Measurements from ENCODE around the gene NDUFAF4. TPM values are rescaled to one million over a fixed set of nuclear protein-coding genes. Genes with fewer than 3 reads are reported as not detected.

The NDUFAF4 gene
- total RNA-seq, 2 experiments from 2014 or later, result 98.4 to 98.9 TPM

DNA sequence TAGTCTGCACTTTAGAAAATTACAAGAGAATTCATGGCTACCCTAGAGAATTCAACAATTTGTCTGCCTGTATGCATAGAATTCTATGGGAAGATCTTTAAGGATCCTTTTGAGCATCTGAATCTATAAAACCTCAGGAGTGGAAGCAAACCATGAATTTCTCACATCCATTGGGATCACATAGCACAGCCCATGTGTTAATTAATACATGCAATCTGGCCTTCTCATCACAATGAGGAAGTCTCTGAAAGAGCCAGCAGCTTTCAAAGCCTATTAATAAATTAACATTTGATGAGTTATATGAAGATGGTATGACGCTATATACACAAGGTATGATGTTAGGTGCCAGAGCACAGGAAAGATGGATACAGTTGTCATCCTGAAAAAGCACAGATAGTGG is 24.7 kb downstream of the NDUFAF4 start:
- Mint-ChIP-seq H3K27me3 (peaks cover 9% of the 10 kb centered on the region), H3K27ac (no peak overlapping the region), H3K4me1 (no peaks in the 10 kb centered on the region), H3K36me3 (no peaks in the 10 kb centered on the region), H3K9me3 (no peaks in the 10 kb centered on the region), H3K4me3 (no peak overlapping the region)
- no peak for DNase-seq

DNA sequence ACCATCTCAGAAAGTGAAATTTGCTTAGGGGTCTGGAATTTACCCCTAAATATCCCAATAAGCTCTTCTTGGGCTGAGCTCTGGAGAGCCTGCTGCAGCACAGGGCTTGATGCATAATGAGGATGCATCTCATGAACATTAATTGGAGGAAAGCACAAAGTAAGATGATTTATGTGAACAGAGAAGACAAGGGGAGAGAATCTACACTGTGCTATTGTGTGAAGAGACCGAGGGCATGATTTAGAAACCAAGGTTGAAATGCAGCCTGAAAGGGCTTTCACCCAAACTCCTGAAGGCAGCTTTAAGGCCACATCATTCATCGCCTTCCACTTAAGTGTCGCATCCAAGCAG is 32.7 kb downstream of the NDUFAF4 start:
- H3K27me3 Mint-ChIP-seq, result peaks cover 20% of the 10 kb centered on the region
- no peaks in the 10 kb centered on the region for H3K36me3 Mint-ChIP-seq
- no peak for DNase-seq
- no peak overlapping the region for H3K27ac Mint-ChIP-seq
- no peaks in the 10 kb centered on the region for H3K4me1 Mint-ChIP-seq
- H3K9me3 Mint-ChIP-seq, result peaks cover 4% of the 10 kb centered on the region
- H3K4me3 Mint-ChIP-seq, result no peak overlapping the region

DNA sequence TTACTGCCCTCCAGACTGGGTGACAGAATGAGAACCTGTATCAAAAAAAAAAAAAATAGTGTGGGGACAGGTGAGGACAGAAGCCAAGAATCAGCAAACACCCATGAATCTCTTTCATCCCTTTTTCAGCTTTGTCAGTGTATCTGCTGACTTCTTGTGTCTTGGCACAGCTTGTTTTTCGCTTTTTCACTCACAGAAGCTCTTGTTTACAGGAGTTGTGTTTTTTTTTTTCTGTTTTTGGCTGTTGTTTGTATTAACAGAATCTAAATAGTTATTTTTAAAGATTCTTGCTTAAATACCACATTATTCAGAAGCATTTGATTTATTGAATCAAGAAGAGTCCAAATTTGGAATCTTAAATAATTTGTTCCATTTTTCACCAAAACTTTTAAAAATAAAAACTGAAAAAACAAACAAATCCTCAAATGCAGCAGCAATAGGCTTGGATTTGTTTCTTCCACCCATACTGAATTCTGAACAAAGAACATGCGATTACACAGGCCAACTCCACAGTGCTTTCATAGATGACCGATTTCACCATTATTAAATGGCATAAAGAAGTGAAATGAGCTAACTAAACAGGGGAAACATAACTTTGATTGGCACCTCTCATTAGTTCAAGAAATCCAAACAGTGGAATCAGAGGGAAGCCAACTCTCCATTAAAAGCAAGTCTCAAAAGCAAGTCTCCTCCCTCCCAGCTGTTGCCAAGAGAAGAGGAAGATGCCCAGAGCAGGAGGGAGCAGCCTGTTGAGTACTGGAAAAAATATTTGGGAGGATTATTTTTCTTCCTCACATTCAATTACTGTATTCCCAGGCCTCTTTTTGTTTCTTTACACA is 33.3 kb downstream of the NDUFAF4 start:
- Mint-ChIP-seq H3K4me1 (no peaks in the 10 kb centered on the region), H3K27ac (no peak overlapping the region), H3K4me3 (no peak overlapping the region), H3K36me3 (no peaks in the 10 kb centered on the region), H3K27me3 (peaks cover 22% of the 10 kb centered on the region), H3K9me3 (peaks cover 4% of the 10 kb centered on the region)
- no peak for DNase-seq

DNA sequence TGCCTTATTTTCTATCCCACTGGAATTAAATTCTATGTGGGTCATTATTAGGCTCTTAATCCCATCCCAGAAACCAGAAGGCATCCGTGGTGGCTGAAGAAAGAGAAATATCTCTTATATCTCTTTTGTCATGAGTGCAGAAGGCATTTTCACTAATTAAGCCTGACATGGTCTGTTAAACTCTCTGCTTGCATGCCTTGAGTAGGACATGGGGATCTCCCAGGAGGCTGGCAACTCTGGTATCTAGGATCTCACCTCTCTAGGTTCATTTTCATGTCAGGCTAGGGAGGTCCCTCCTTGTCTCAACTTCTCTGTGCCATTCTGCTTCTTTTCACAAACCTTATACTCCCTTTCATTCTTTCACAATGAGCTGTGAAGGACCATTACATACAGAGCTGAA is 35.1 kb downstream of the NDUFAF4 start:
- DNase-seq, result no peak
- no peaks in the 10 kb centered on the region for H3K4me1 Mint-ChIP-seq
- H3K36me3 Mint-ChIP-seq, result no peaks in the 10 kb centered on the region
- no peak overlapping the region for H3K4me3 Mint-ChIP-seq
- peaks cover 15% of the 10 kb centered on the region for H3K27me3 Mint-ChIP-seq
- H3K27ac Mint-ChIP-seq, result no peak overlapping the region
- H3K9me3 Mint-ChIP-seq, result peaks cover 5% of the 10 kb centered on the region

DNA sequence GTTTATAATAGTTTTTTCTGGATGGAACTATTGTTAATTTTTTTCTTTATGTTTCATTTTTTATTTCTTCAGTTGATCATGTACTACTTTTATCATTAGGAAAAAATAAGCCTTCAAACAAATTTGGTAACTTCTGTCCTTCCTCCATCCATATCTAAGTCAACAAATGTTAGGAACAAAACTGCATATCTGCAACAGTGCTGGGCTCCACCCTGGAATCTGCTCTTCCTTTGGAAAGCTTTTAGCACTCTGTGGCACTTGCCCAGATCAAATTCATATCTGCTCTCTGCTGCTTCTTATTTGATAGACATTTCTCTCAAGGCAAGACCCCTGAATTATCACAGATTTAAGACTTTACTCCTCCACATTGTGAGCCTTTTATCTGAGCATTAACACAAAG is 36.1 kb downstream of the NDUFAF4 start:
- Mint-ChIP-seq H3K4me3 (no peak overlapping the region), H3K9me3 (peaks cover 5% of the 10 kb centered on the region), H3K36me3 (no peaks in the 10 kb centered on the region), H3K27me3 (peaks cover 19% of the 10 kb centered on the region), H3K27ac (no peak overlapping the region), H3K4me1 (no peaks in the 10 kb centered on the region)
- no peak for DNase-seq

DNA sequence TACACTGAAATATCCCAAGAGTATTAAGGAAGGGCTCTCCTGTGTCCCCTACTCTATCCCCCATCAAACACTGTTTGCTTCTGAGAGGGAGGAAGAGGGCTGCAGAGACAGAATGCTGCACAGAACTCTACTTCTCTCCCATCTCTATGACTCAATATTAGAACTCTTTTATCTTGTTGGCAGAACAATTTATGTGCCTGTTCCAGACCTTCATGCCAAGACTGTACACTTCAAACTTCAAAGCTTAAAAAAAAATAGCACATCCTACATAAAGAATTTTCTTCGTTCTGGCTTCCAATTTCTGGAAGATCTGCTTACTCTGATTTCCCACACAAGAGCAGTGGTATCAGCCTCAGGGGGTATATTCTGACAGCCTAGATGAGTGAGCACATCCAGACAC is 40.8 kb downstream of the NDUFAF4 start:
- Mint-ChIP-seq H3K9me3 (peaks cover 6% of the 10 kb centered on the region), H3K4me3 (no peak overlapping the region), H3K4me1 (no peaks in the 10 kb centered on the region), H3K27me3 (peaks cover 12% of the 10 kb centered on the region), H3K27ac (no peak overlapping the region), H3K36me3 (no peaks in the 10 kb centered on the region)
- no peak for DNase-seq

DNA sequence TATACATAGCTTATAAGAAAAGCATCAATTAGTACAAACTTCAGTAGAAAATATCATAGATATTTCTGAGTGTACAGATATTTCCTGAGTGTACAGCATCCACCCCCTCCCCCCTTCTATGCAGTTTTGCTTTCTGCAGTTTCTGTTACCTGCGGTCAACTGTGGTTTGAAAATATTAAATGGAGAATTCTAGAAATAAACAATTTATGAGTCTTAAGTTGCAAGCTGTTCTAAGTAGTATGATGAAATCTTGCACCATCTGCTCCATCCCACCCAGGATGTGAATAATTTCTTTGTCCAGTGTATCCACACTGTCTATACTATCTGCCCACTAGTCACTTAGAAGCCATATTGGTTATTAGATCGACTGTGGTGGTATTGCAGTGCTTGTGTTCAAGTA is 44.6 kb downstream of the NDUFAF4 start:
- Mint-ChIP-seq H3K4me1 (no peaks in the 10 kb centered on the region), H3K4me3 (no peak overlapping the region), H3K9me3 (peaks cover 3% of the 10 kb centered on the region)

DNA sequence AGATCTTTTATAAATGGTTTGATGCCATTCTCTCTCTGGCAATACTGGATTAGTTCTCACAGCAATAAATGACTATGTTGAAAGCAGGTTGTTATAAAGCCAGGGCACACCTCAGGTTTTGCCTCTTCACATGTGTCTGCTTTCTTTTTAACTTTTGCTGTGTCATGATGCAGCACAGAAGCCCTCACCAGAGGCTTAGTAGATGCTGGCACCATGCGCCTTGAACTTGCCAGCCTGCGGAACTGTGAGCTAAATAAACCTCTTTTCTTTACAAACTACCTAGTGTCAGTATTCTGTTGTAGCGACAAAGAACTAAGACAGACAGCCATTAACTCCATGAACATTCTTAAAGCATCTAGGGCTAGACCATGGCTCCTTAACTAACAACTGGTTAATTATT is 45.1 kb downstream of the NDUFAF4 start:
- Mint-ChIP-seq H3K9me3 (peaks cover 3% of the 10 kb centered on the region), H3K4me3 (no peak overlapping the region), H3K27me3 (peaks cover 5% of the 10 kb centered on the region), H3K36me3 (no peaks in the 10 kb centered on the region), H3K27ac (no peak overlapping the region), H3K4me1 (no peaks in the 10 kb centered on the region)
- no peak for DNase-seq

More for the DNA sequence above, 44.6 kb downstream of the NDUFAF4 start:
- no peaks in the 10 kb centered on the region for H3K36me3 Mint-ChIP-seq
- H3K27ac Mint-ChIP-seq, result no peak overlapping the region
- no peak for DNase-seq
- peaks cover 5% of the 10 kb centered on the region for H3K27me3 Mint-ChIP-seq

DNA sequence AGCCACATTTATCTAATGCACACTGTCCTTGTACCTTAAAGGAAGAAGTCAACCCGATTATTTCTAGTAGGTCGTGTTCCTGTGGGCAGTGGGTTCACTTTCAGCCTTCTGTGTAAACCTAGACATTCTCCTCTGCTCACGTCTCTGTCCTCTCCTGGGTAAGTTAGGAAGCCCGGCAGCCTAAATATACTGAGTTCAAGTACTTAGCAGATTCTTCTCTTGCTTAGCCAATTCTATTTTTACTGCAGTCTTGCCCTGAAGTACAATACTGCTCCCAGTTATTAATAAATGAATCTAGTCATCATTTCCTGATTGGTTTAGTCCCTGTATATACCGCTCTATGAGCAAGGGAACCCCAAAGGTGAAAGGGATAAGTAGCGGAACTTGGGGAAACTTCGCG is 45.8 kb downstream of the NDUFAF4 start:
- Mint-ChIP-seq H3K4me3 (no peak overlapping the region), H3K9me3 (peaks cover 3% of the 10 kb centered on the region), H3K27ac (no peak overlapping the region), H3K36me3 (no peaks in the 10 kb centered on the region), H3K27me3 (peaks cover 8% of the 10 kb centered on the region), H3K4me1 (no peaks in the 10 kb centered on the region)
- DNase-seq, result no peak

DNA sequence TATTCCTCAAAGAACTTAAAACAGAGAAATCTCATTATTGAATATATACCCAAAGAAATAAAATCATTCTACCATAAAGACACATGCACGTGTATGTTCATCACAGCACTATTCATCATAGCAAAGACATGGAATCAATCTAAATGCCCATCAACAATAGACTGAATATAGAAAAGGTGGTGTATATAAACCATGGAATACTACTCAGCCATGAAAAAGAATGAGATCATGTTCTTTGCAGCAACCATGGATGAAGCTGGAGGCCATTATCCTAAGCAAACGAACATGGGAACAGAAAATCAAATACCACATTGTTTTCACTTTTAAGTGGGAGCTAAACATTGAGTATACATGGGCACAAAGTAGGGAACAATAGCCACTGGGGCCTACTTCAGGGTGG is 48.1 kb downstream of the NDUFAF4 start:
- Mint-ChIP-seq H3K4me1 (no peaks in the 10 kb centered on the region), H3K9me3 (peaks cover 11% of the 10 kb centered on the region), H3K27me3 (peaks cover 12% of the 10 kb centered on the region), H3K27ac (no peak overlapping the region), H3K4me3 (no peak overlapping the region), H3K36me3 (no peaks in the 10 kb centered on the region)
- no peak for DNase-seq

DNA sequence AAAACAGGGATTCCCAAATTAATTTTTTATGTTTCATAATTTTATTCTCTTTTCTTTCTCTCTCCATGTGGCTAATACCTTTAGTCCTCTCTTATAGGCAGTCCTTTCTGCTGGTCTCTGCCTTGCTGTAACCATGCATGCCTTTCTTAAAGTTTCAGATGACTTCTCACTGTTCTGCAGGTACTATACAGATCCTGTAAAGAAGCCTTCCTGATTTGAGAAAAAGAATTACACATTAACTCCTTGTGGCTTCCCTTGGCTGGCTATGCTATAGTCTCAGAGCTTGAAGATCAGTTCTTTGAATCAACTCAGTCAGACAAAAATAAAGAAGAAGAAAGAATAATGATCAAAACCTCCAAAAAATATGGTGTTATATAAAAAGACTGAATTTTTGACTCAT is 53.2 kb downstream of the NDUFAF4 start:
- Mint-ChIP-seq H3K4me1 (no peaks in the 10 kb centered on the region), H3K4me3 (no peak overlapping the region), H3K9me3 (peaks cover 11% of the 10 kb centered on the region), H3K27ac (no peak overlapping the region), H3K27me3 (peaks cover 15% of the 10 kb centered on the region), H3K36me3 (no peaks in the 10 kb centered on the region)
- DNase-seq, result no peak

DNA sequence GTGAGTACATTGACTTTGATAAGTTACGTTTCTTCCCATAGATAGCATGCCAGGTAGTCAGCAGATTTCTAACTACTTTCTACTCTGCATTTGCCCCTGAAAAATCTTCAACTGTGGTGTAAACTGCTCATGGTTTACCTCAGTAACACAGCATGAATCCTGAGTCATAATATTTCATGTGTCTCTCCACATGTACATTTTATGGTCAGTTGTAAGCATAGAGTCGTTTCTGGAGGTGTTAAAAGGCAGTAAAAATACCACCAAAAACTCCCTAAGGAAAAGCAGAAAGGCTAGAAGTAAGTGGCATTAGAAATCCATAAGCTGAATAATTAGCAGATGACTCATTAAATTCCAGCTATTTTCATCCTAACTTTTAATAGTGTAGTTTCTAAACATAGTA is 56.3 kb downstream of the NDUFAF4 start:
- H3K27me3 Mint-ChIP-seq, result peaks cover 31% of the 10 kb centered on the region
- peaks cover 6% of the 10 kb centered on the region for H3K4me1 Mint-ChIP-seq
- H3K27ac Mint-ChIP-seq, result no peak overlapping the region
- no peak for DNase-seq
- no peak overlapping the region for H3K4me3 Mint-ChIP-seq
- H3K9me3 Mint-ChIP-seq, result peaks cover 8% of the 10 kb centered on the region
- H3K36me3 Mint-ChIP-seq, result no peaks in the 10 kb centered on the region

Other genes with a start within 250 kb of the NDUFAF4 start
- gene GPR63, start 60.4 kb downstream of the NDUFAF4 start, total RNA-seq, result 1 to 10 TPM in 1 of 2 experiments, under 1 TPM in 1; 0.85 to 1.0 TPM
- 1 to 10 TPM in 1 of 2 experiments, under 1 TPM in 1; 0.82 to 1.3 TPM for gene KLHL32, start 26.8 kb upstream of the NDUFAF4 start, total RNA-seq

All from activated naive CD8-positive, alpha-beta T cell treated with anti-CD3 and anti-CD28 coated beads for 36 hours (primary cell).